ENCODE measurements around the gene ARHGAP28.

The ARHGAP28 gene

GRCh38 chr18:6859676-6860422, 130.3 kb downstream of the ARHGAP28 start:
- no peak for DNase-seq (ENCODE audit: low read depth)
- TF ChIP-seq, protein P1, sequence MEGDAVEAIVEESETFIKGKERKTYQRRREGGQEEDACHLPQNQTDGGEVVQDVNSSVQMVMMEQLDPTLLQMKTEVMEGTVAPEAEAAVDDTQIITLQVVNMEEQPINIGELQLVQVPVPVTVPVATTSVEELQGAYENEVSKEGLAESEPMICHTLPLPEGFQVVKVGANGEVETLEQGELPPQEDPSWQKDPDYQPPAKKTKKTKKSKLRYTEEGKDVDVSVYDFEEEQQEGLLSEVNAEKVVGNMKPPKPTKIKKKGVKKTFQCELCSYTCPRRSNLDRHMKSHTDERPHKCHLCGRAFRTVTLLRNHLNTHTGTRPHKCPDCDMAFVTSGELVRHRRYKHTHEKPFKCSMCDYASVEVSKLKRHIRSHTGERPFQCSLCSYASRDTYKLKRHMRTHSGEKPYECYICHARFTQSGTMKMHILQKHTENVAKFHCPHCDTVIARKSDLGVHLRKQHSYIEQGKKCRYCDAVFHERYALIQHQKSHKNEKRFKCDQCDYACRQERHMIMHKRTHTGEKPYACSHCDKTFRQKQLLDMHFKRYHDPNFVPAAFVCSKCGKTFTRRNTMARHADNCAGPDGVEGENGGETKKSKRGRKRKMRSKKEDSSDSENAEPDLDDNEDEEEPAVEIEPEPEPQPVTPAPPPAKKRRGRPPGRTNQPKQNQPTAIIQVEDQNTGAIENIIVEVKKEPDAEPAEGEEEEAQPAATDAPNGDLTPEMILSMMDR (IDR thresholded peaks at IDR 0.05; ENCODE audit: low read depth, low read length, missing control alignments) = no peak
- no peak overlapping the region for H3K4me3 ChIP-seq (ENCODE audit: low read depth, low read length)

DNA sequence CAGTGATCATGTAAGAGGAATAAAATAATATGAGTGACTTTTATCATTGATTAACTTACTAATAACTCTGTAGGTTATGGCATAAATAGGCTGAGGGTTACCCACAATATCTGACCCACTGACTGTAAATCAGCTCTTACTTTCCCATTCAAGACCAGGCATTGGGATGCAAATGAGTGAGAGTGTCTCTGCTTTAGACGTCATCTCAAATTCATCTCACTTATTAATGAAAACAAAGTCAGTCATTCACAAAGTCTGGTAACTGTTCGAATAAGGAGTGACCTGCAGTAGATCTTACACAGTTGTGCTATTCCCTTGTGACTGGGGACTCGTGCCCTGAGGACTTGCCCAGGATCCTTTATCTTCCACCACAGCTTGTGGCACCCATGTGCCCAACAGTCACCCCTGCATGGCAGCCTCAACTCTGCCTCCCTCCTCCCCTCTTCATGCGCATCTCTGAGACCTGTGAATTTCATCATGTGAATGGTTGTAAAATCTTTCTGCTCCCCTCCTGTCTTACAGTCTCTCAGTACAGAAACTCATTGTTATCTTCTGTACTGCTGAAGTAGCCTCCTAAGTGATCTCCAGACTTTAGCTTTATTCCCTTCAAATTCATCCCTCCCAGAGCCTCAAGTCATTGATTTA, 131.4 kb downstream of the ARHGAP28 start:
- TF ChIP-seq, protein P1 (IDR thresholded peaks at IDR 0.05; ENCODE audit: low read depth, low read length, missing control alignments) = no peak
- H3K4me3 ChIP-seq (ENCODE audit: low read depth, low read length) = no peak overlapping the region
- no peak for DNase-seq (ENCODE audit: low read depth)

DNA sequence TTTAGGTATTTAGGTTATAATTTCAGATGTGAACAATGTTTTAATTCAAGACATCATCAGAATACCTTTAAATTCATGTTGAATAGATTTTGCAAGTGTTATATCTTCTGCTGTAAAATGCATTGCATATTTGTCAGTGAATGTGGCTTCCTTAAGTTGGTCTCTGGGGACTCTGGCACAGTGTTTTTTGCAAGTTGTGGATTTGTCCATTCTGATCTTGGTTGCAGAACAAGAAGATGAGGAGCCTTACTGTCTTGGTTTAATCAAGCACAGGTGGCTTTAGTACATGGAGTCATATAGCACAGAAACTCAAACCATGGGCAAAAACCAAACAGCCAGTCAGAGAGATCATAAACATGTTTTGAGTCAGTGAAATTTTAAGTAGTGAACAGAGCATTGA, 135.7 kb downstream of the ARHGAP28 start:
- no peak overlapping the region for H3K4me3 ChIP-seq (ENCODE audit: low read depth, low read length)
- TF ChIP-seq, protein P1 (IDR thresholded peaks at IDR 0.05; ENCODE audit: low read depth, low read length, missing control alignments) = no peak
- DNase-seq (ENCODE audit: low read depth) = no peak

GRCh38 chr18:6866552-6867085, 137.1 kb downstream of the ARHGAP28 start:
- TF ChIP-seq, protein P1 (IDR thresholded peaks at IDR 0.05; ENCODE audit: low read depth, low read length, missing control alignments) = no peak
- H3K4me3 ChIP-seq (ENCODE audit: low read depth, low read length) = no peak overlapping the region
- DNase-seq (ENCODE audit: low read depth) = no peak

DNA sequence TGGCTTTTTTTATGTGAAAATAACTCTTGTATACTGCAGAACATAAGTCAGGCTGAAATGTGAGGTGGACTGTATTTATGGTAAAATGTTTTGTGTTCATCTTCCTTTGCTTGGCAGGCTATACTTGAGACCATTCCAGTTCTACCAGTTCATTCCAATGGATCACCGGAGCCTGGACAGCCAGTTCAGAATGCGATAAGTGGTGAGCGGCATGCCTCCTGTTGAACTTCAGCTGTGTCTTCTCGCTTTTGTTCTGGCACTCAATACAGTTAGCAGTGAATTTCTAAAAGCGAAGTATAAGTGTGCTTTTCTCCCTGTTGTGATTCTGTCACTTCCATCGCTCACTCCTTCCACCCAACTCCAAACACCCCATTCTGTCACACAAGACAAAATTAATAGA, 138.5 kb downstream of the ARHGAP28 start:
- TF ChIP-seq, protein P1 (IDR thresholded peaks at IDR 0.05; ENCODE audit: low read depth, low read length, missing control alignments) = no peak
- no peak overlapping the region for H3K4me3 ChIP-seq (ENCODE audit: low read depth, low read length)
- DNase-seq (ENCODE audit: low read depth) = no peak

DNA sequence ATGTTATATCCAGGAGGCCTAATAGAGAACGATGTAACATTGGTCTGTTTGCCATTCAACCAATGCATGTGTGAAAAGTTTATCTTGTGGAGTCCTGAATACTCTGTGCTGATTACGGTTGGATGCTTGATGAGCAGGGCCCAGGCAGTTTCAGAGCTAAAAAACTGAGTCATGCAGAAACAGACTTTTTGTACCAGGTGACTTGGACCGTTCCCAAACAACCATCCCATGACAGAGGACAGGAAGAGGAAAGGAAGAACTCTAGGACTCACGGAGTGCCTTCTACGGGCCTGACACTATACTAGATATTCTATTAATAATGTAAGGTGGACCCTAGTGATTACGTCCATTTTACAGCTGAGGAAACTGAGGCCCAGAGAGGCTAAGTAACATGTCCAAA, 142.1 kb downstream of the ARHGAP28 start:
- H3K4me3 ChIP-seq (ENCODE audit: low read depth, low read length) = no peak overlapping the region
- DNase-seq (ENCODE audit: low read depth) = no peak
- TF ChIP-seq, protein P1 (IDR thresholded peaks at IDR 0.05; ENCODE audit: low read depth, low read length, missing control alignments) = no peak
